ENCODE results near the gene VSIG4. TPM values are rescaled to one million over a fixed set of nuclear protein-coding genes. Genes with fewer than 3 reads are reported as not detected.

VSIG4 gene
- total RNA-seq, 1 experiment from 2014 or later: not detected

DNA sequence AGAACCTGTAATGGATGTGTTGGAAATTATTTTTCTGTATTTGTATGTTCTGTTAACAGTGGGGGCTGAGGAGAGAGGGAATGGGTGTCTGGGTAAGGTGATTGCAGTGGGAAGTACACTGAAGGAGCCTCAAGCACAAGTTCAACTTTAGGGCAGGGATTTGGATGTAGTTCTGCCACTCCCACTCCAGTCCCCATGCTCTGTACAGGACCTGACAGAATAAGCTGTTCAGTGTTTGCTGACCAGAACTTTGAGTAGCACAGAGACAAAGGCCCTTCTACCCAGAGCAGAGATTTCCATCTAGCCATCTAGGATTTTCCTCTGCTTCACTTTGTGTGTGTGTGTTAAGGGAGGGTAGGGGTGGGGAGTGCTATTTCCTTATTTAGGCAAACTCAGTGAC, 49.2 kb downstream of the VSIG4 start:
- peaks cover 4% of the 10 kb centered on the region; the same call in 1 of the 2 replicates for H3K4me1 ChIP-seq (ENCODE audit: insufficient read depth, low read length)
- H3K36me3 ChIP-seq (ENCODE audit: low read depth, low read length): no peaks in the 10 kb centered on the region
- intact Hi-C loops (cut with micrococcal nuclease): no loop called here
- H3K9ac ChIP-seq (ENCODE audit: low read length): no peak overlapping the region
- POLR2A ChIA-PET (ENCODE audit: unreplicated experiment): no interaction called here
- H3F3A ChIP-seq (ENCODE audit: low read length, unreplicated experiment): no peaks in the 10 kb centered on the region
- H3K4me2 ChIP-seq (ENCODE audit: low read length): no peak overlapping the region
- no peak overlapping the region for H3K4me3 ChIP-seq (ENCODE audit: low read length)
- no peak for DNase-seq
- peaks cover 13% of the 10 kb centered on the region for H3K27me3 ChIP-seq (ENCODE audit: low read length)
- TF ChIP-seq EZH2 (IDR thresholded peaks at IDR 0.05; ENCODE audit: low read length, unreplicated experiment): no peak
- no peak for TF ChIP-seq EZH2phosphoT487 (IDR thresholded peaks at IDR 0.05; ENCODE audit: borderline replicate concordance, low read length)
- TF ChIP-seq, protein P1, sequence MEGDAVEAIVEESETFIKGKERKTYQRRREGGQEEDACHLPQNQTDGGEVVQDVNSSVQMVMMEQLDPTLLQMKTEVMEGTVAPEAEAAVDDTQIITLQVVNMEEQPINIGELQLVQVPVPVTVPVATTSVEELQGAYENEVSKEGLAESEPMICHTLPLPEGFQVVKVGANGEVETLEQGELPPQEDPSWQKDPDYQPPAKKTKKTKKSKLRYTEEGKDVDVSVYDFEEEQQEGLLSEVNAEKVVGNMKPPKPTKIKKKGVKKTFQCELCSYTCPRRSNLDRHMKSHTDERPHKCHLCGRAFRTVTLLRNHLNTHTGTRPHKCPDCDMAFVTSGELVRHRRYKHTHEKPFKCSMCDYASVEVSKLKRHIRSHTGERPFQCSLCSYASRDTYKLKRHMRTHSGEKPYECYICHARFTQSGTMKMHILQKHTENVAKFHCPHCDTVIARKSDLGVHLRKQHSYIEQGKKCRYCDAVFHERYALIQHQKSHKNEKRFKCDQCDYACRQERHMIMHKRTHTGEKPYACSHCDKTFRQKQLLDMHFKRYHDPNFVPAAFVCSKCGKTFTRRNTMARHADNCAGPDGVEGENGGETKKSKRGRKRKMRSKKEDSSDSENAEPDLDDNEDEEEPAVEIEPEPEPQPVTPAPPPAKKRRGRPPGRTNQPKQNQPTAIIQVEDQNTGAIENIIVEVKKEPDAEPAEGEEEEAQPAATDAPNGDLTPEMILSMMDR (conservative IDR thresholded peaks at IDR 0.05; ENCODE audit: low read depth, low read length): no peak
- H3K9me3 ChIP-seq (ENCODE audit: low read length): no peaks in the 10 kb centered on the region
- H4K20me1 ChIP-seq (ENCODE audit: low read length): no peaks in the 10 kb centered on the region
- no peak overlapping the region for H2AFZ ChIP-seq (ENCODE audit: low read length)
- H3K9me2 ChIP-seq (replicated peaks; ENCODE audit: low read length): no peaks in the 10 kb centered on the region
- CTCF ChIA-PET: no interaction called here
- BruUV-seq (replicated peaks): no TSS peak
- no peaks in the 10 kb centered on the region for H3K79me2 ChIP-seq (ENCODE audit: low read length)
- H3K27ac ChIP-seq (ENCODE audit: low read length): no peak overlapping the region
- no peak for ATAC-seq

- no peak overlapping the region for H3K4me3 ChIP-seq (ENCODE audit: low read length)
- CTCF ChIA-PET: no interaction called here
- H3K27ac ChIP-seq (ENCODE audit: low read length): no peak overlapping the region
- POLR2A ChIA-PET (ENCODE audit: unreplicated experiment): no interaction called here
- no peaks in the 10 kb centered on the region for H3K9me2 ChIP-seq (replicated peaks; ENCODE audit: low read length)
- no peaks in the 10 kb centered on the region for H3F3A ChIP-seq (ENCODE audit: low read length, unreplicated experiment)
- peaks cover 4% of the 10 kb centered on the region; the same call in 1 of the 2 replicates for H3K4me1 ChIP-seq (ENCODE audit: insufficient read depth, low read length)
- TF ChIP-seq, protein P1 (conservative IDR thresholded peaks at IDR 0.05; ENCODE audit: low read depth, low read length): no peak
- no peak for TF ChIP-seq EZH2phosphoT487 (IDR thresholded peaks at IDR 0.05; ENCODE audit: borderline replicate concordance, low read length)
- no peak for TF ChIP-seq EZH2 (IDR thresholded peaks at IDR 0.05; ENCODE audit: low read length, unreplicated experiment)
- ATAC-seq (no peak), DNase-seq (no peak)
- no peaks in the 10 kb centered on the region for H4K20me1 ChIP-seq (ENCODE audit: low read length)
- H3K79me2 ChIP-seq (ENCODE audit: low read length): no peaks in the 10 kb centered on the region
- peaks cover 5% of the 10 kb centered on the region; the same call in 1 of the 2 replicates for H3K27me3 ChIP-seq (ENCODE audit: low read length)
- H3K4me2 ChIP-seq (ENCODE audit: low read length): no peak overlapping the region
- intact Hi-C loops (cut with micrococcal nuclease): loop anchor here (2.0 kb wide), 1 partner anchor 241 kb away; no protein-coding TSS in a partner anchor
- BruUV-seq (replicated peaks): no TSS peak
- no peak overlapping the region for H3K9ac ChIP-seq (ENCODE audit: low read length)
- H2AFZ ChIP-seq (ENCODE audit: low read length): no peak overlapping the region
- no peaks in the 10 kb centered on the region for H3K9me3 ChIP-seq (ENCODE audit: low read length)
- H3K36me3 ChIP-seq (ENCODE audit: low read depth, low read length): no peaks in the 10 kb centered on the region
Measured at GRCh38 chrX:65987811-65988210, 52.1 kb downstream of the VSIG4 start.

DNA sequence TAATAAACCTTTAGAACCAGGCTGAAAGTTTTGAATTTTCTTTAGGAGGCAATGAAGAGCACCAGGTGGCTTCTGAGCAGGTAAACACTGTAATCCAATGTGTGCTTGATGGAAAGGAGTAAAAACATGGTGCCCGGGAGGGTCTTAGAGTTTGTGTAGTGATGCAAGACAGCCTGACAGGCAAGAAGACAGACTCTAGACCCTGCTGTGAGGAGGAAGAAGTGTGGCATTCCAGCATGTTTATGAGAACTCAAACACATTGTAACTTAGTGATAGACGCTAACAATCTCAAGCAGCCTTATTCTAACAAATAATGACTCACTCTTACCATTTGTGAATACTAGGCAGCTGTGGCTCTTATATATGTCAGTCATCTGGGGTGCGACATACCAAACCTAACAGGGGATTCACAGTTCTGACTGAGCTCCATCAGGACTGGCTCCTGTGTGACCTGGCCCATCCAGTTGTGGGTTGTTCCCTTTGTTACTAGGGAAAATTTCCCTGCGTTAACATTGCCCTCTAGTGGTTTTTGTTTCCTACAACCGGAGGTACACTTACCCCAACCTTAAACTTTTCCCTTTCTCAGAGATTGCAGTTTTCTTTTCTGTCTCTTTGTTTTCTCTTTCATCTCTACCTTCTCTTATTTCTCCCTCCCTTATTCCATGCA, 53.8 kb downstream of the VSIG4 start:
- no TSS peak for BruUV-seq (replicated peaks)
- peaks cover 4% of the 10 kb centered on the region; the same call in 1 of the 2 replicates for H3K4me1 ChIP-seq (ENCODE audit: insufficient read depth, low read length)
- ChIA-PET POLR2A (ENCODE audit: unreplicated experiment) (no interaction called here), CTCF (interaction anchor here (0.9 kb wide), 1 partner anchor 404 kb away, joined by 4 read pairs; no protein-coding TSS in a partner anchor)
- H2AFZ ChIP-seq (ENCODE audit: low read length): peak overlapping the region; percentile 44; the same call in 1 of the 2 replicates
- no peaks in the 10 kb centered on the region for H3K79me2 ChIP-seq (ENCODE audit: low read length)
- no peaks in the 10 kb centered on the region for H4K20me1 ChIP-seq (ENCODE audit: low read length)
- H3K36me3 ChIP-seq (ENCODE audit: low read depth, low read length): no peaks in the 10 kb centered on the region
- TF ChIP-seq EZH2phosphoT487 (IDR thresholded peaks at IDR 0.05; ENCODE audit: borderline replicate concordance, low read length): no peak
- TF ChIP-seq, protein P1 (conservative IDR thresholded peaks at IDR 0.05; ENCODE audit: low read depth, low read length): peak; percentile 71
- H3K9me3 ChIP-seq (ENCODE audit: low read length): no peaks in the 10 kb centered on the region
- peak; percentile 90 for ATAC-seq
- intact Hi-C loops (cut with micrococcal nuclease): loop anchor here (1.0 to 2.0 kb wide), 4 partner anchors 115 to 404 kb away; no protein-coding TSS in a partner anchor
- H3F3A ChIP-seq (ENCODE audit: low read length, unreplicated experiment): no peaks in the 10 kb centered on the region
- peak; percentile 80 for DNase-seq
- H3K4me3 ChIP-seq (ENCODE audit: low read length): no peak overlapping the region
- no peak overlapping the region for H3K4me2 ChIP-seq (ENCODE audit: low read length)
- no peak overlapping the region for H3K9ac ChIP-seq (ENCODE audit: low read length)
- no peak overlapping the region for H3K27ac ChIP-seq (ENCODE audit: low read length)
- no peaks in the 10 kb centered on the region for H3K27me3 ChIP-seq (ENCODE audit: low read length)
- H3K9me2 ChIP-seq (replicated peaks; ENCODE audit: low read length): no peaks in the 10 kb centered on the region

Data from PC-3 (cell line).